Measurements from ENCODE around the gene WDR45. TPM values are rescaled to one million over a fixed set of nuclear protein-coding genes. Genes with fewer than 3 reads are reported as not detected.

Gene WDR45
- total and polyA plus RNA-seq, 2 of the 13 experiments (the other 11 are each of a cell fraction or from before 2014, with no cell fraction given) = 16.4 to 65.5 TPM

- TF ChIP-seq JARID2 (CRISPR knock-in tag; IDR thresholded peaks at IDR 0.05; ENCODE audit: insufficient replicate concordance) (no peak), GATAD2A (CRISPR knock-in tag; IDR thresholded peaks at IDR 0.05) (no peak), TAF15 (IDR thresholded peaks at IDR 0.05; ENCODE audit: low read depth, low read length, poor library complexity, severe bottlenecking) (no peak), TEAD3 (CRISPR knock-in tag; optimal IDR thresholded peaks at IDR 0.05; ENCODE audit: borderline replicate concordance) (no peak), NCOA2 (CRISPR knock-in tag; IDR thresholded peaks at IDR 0.05) (no peak), NCOA1 (CRISPR knock-in tag; IDR thresholded peaks at IDR 0.05) (no peak), KLF15 (CRISPR knock-in tag; IDR thresholded peaks at IDR 0.05; ENCODE audit: borderline replicate concordance) (no peak), KDM5B (CRISPR knock-in tag; IDR thresholded peaks at IDR 0.05; ENCODE audit: borderline replicate concordance) (no peak; the same call in 1 of the 2 replicates), ZNF101 (CRISPR knock-in tag; IDR thresholded peaks at IDR 0.05; ENCODE audit: borderline replicate concordance, low read depth) (no peak), RNF2 (conservative IDR thresholded peaks at IDR 0.05; ENCODE audit: low read depth) (0 out of 2 replicates have a peak, but pooled peaks have one; percentile 62), FOXP1 (IDR thresholded peaks at IDR 0.05) (no peak), FOXP1 (CRISPR knock-in tag; IDR thresholded peaks at IDR 0.05) (no peak), MBNL3 (CRISPR knock-in tag; conservative IDR thresholded peaks at IDR 0.05) (no peak), GABPB1 (CRISPR knock-in tag; IDR thresholded peaks at IDR 0.05) (peak; percentile 77; the same call in 1 of the 2 replicates), NR0B2 (CRISPR knock-in tag; IDR thresholded peaks at IDR 0.05) (no peak), ZBTB8A (CRISPR knock-in tag; IDR thresholded peaks at IDR 0.05; ENCODE audit: borderline replicate concordance, low read depth) (no peak), ZNF569 (CRISPR knock-in tag; IDR thresholded peaks at IDR 0.05; ENCODE audit: borderline replicate concordance) (no peak), MAX (IDR thresholded peaks at IDR 0.05) (peak; percentile 81), DNMT1 (CRISPR knock-in tag; IDR thresholded peaks at IDR 0.05) (no peak), ZSCAN31 (CRISPR knock-in tag; IDR thresholded peaks at IDR 0.05; ENCODE audit: low read depth) (no peak)
- TF ChIP-seq, protein P1, sequence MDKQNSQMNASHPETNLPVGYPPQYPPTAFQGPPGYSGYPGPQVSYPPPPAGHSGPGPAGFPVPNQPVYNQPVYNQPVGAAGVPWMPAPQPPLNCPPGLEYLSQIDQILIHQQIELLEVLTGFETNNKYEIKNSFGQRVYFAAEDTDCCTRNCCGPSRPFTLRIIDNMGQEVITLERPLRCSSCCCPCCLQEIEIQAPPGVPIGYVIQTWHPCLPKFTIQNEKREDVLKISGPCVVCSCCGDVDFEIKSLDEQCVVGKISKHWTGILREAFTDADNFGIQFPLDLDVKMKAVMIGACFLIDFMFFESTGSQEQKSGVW (CRISPR knock-in tag; IDR thresholded peaks at IDR 0.05; ENCODE audit: borderline replicate concordance) = no peak
- TF ChIP-seq, protein P2, sequence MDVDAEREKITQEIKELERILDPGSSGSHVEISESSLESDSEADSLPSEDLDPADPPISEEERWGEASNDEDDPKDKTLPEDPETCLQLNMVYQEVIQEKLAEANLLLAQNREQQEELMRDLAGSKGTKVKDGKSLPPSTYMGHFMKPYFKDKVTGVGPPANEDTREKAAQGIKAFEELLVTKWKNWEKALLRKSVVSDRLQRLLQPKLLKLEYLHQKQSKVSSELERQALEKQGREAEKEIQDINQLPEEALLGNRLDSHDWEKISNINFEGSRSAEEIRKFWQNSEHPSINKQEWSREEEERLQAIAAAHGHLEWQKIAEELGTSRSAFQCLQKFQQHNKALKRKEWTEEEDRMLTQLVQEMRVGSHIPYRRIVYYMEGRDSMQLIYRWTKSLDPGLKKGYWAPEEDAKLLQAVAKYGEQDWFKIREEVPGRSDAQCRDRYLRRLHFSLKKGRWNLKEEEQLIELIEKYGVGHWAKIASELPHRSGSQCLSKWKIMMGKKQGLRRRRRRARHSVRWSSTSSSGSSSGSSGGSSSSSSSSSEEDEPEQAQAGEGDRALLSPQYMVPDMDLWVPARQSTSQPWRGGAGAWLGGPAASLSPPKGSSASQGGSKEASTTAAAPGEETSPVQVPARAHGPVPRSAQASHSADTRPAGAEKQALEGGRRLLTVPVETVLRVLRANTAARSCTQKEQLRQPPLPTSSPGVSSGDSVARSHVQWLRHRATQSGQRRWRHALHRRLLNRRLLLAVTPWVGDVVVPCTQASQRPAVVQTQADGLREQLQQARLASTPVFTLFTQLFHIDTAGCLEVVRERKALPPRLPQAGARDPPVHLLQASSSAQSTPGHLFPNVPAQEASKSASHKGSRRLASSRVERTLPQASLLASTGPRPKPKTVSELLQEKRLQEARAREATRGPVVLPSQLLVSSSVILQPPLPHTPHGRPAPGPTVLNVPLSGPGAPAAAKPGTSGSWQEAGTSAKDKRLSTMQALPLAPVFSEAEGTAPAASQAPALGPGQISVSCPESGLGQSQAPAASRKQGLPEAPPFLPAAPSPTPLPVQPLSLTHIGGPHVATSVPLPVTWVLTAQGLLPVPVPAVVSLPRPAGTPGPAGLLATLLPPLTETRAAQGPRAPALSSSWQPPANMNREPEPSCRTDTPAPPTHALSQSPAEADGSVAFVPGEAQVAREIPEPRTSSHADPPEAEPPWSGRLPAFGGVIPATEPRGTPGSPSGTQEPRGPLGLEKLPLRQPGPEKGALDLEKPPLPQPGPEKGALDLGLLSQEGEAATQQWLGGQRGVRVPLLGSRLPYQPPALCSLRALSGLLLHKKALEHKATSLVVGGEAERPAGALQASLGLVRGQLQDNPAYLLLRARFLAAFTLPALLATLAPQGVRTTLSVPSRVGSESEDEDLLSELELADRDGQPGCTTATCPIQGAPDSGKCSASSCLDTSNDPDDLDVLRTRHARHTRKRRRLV (CRISPR knock-in tag; IDR thresholded peaks at IDR 0.05) = no peak
- TF ChIP-seq, protein P3, sequence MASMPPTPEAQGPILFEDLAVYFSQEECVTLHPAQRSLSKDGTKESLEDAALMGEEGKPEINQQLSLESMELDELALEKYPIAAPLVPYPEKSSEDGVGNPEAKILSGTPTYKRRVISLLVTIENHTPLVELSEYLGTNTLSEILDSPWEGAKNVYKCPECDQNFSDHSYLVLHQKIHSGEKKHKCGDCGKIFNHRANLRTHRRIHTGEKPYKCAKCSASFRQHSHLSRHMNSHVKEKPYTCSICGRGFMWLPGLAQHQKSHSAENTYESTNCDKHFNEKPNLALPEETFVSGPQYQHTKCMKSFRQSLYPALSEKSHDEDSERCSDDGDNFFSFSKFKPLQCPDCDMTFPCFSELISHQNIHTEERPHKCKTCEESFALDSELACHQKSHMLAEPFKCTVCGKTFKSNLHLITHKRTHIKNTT (CRISPR knock-in tag; IDR thresholded peaks at IDR 0.05) = no peak
Measured at GRCh38 chrX:49053223-49054072, 26.2 kb downstream of the WDR45 start (continued).
